HG03354 (cell line): ENCODE measurements around the gene MYCBPAP.

ENCODE experiments used
- ATAC-seq: cut with Tn5 transposase; IDR thresholded peaks from one replicate; pipeline ENCODE4 v1.9.1; 2021; ENCODE audit warnings: mild to moderate bottlenecking; ENCODE audit not compliant: unreplicated experiment, poor library complexity, severe bottlenecking

MYCBPAP gene

GRCh38 chr17:50563092-50563511, 54.9 kb downstream of the MYCBPAP start:
- ATAC-seq: no peak

GRCh38 chr17:50564916-50565315, 56.7 kb downstream of the MYCBPAP start:
- no peak for ATAC-seq

GRCh38 chr17:50565402-50566350, 57.4 kb downstream of the MYCBPAP start:
- ATAC-seq: no peak

GRCh38 chr17:50566886-50567285, 58.6 kb downstream of the MYCBPAP start:
- no peak for ATAC-seq

- ATAC-seq: no peak
Measured at GRCh38 chr17:50568659-50569058, 60.4 kb downstream of the MYCBPAP start.

GRCh38 chr17:50569592-50569991, 61.4 kb downstream of the MYCBPAP start:
- ATAC-seq: no peak

- no peak for ATAC-seq
Measured at GRCh38 chr17:50570032-50570431, 61.8 kb downstream of the MYCBPAP start.

- no peak for ATAC-seq
Measured at GRCh38 chr17:50570528-50570927, 62.3 kb downstream of the MYCBPAP start.

- ATAC-seq: no peak
Measured at GRCh38 chr17:50571681-50572080, 63.4 kb downstream of the MYCBPAP start.

- no peak for ATAC-seq
Measured at GRCh38 chr17:50572541-50572940, 64.3 kb downstream of the MYCBPAP start.

- no peak for ATAC-seq
Measured at GRCh38 chr17:50573866-50574611, 65.8 kb downstream of the MYCBPAP start.

- ATAC-seq: no peak
Measured at GRCh38 chr17:50575581-50576210, 67.5 kb downstream of the MYCBPAP start.

- no peak for ATAC-seq
Measured at GRCh38 chr17:50576864-50577263, 68.6 kb downstream of the MYCBPAP start.

GRCh38 chr17:50577451-50577954, 69.3 kb downstream of the MYCBPAP start:
- no peak for ATAC-seq

GRCh38 chr17:50578173-50578572, 69.9 kb downstream of the MYCBPAP start:
- ATAC-seq: no peak

- ATAC-seq: no peak
Measured at GRCh38 chr17:50579399-50579798, 71.2 kb downstream of the MYCBPAP start.

- no peak for ATAC-seq
Measured at GRCh38 chr17:50580646-50581045, 72.4 kb downstream of the MYCBPAP start.
